Measurements from ENCODE around the gene ARL16. TPM values are rescaled to one million over a fixed set of nuclear protein-coding genes. Genes with fewer than 3 reads are reported as not detected.

ARL16 gene
- total and polyA plus RNA-seq, 2 of the 8 experiments (the other 6 are each of a cell fraction or from before 2014, with no cell fraction given), result 37.0 to 60.8 TPM

- FAIRE-seq, result no peak
- POLR2A ChIA-PET (ENCODE audit: partially characterized antibody), result interaction anchor here (1.1 to 25.9 kb wide), 5 partner anchors 7 to 215 kb away, joined by 3 to 436 read pairs (median 348); partner anchors contain the start of genes ARL16, HGS, MRPL12 and SLC25A10
Measured at GRCh38 chr17:81715872-81716673, 32.5 kb upstream of the ARL16 start.

More at GRCh38 chr17:81715872-81716673, 32.5 kb upstream of the ARL16 start:
- no peak overlapping the region for H3K4ac ChIP-seq (replicated peaks; ENCODE audit: insufficient read length, low read depth, low read length)
- H3K56ac ChIP-seq (replicated peaks; ENCODE audit: insufficient read length, low read depth, low read length), result no peak overlapping the region
- no peak overlapping the region for H3K4me3 ChIP-seq (ENCODE audit: extremely low read depth in 1 of 4, insufficient read depth in 2 of 4, low read depth in 3 of 4, low read length in 4 of 4)
- H4K91ac ChIP-seq (replicated peaks; ENCODE audit: insufficient read length, low read length), result no peak overlapping the region
- no peak overlapping the region for H2AFZ ChIP-seq (ENCODE audit: low read length)
- no peak overlapping the region for H2AK5ac ChIP-seq (ENCODE audit: low read depth, low read length)
- 93% methylated on average over 37 of the region's 43 CpGs; no CpG with 5 or more reads in 1 of the 2 experiments for WGBS, 2 experiments (ENCODE audit: extremely low coverage in 1 of 2, insufficient coverage in 1 of 2, insufficient read length in 1 of 2, insufficient replicate concordance in 2 of 2, low coverage in 1 of 2, low lambda C conversion rate in 2 of 2, missing lambda C conversion rate in 1 of 2)
- no peak overlapping the region for H4K8ac ChIP-seq (ENCODE audit: extremely low read depth, insufficient read depth, low read length)
- no peak overlapping the region for H2BK20ac ChIP-seq (ENCODE audit: low read length)
- no peak overlapping the region for H3K23ac ChIP-seq (ENCODE audit: insufficient read length)
- peaks cover 8% of the 10 kb centered on the region; the same call in 1 of the 2 replicates for H3K79me1 ChIP-seq (ENCODE audit: low read depth, low read length)
- H3K79me2 ChIP-seq (ENCODE audit: control insufficient read depth in 1 of 2, insufficient read depth in 2 of 2, low read length in 2 of 2), result peaks cover 0 to 7% of the 10 kb centered on the region in 2 experiments; a peak in 1 of 4 replicates
- peaks cover 3 to 10% of the 10 kb centered on the region in 2 experiments for H4K20me1 ChIP-seq (replicated peaks in 1 of 2; ENCODE audit: control insufficient read depth in 1 of 2, insufficient read depth in 2 of 2, low read length in 2 of 2)
- no peak overlapping the region for H2BK5ac ChIP-seq (ENCODE audit: low read depth, low read length)
- H3K23me2 ChIP-seq (ENCODE audit: low read depth, low read length), result peaks cover 12% of the 10 kb centered on the region; the same call in 1 of the 2 replicates
- H2BK15ac ChIP-seq (ENCODE audit: low read length), result no peak overlapping the region
- TF ChIP-seq CTCF (IDR thresholded peaks at IDR 0.05; ENCODE audit: control extremely low read depth in 1 of 3, insufficient read depth in 1 of 3, low read depth in 1 of 3, low read length in 3 of 3) (peak in 2 of 3 experiments; percentile 30 to 31; a peak in 2 of 4 replicates), YY1 (IDR thresholded peaks at IDR 0.05; ENCODE audit: low read depth, low read length) (no peak), RAD21 (IDR thresholded peaks at IDR 0.05 in 1 of 2, conservative IDR thresholded peaks at IDR 0.05 in 1 of 2; ENCODE audit: low read depth in 2 of 2, low read length in 2 of 2) (peak; percentile 9 to 32; a peak in 2 of 4 replicates)
- no peak for DNase-seq (ENCODE audit: low read depth in 1 of 2, low spot score in 2 of 2)
- no peak overlapping the region for H3K18ac ChIP-seq (ENCODE audit: extremely low read depth, low read length)
- H3K36me3 ChIP-seq (ENCODE audit: control insufficient read depth in 2 of 4, insufficient read depth in 4 of 4, low read length in 3 of 4), result peaks cover 0 to 9% (median 0%) of the 10 kb centered on the region in 4 experiments; a peak in 3 of 8 replicates
- CTCF ChIA-PET (ENCODE audit: partially characterized antibody), result interaction anchor here (1.2 to 2.5 kb wide), 5 partner anchors 10 to 153 kb away, joined by 3 to 13 read pairs (median 5); no protein-coding TSS in a partner anchor
- no peak overlapping the region for H2BK12ac ChIP-seq (ENCODE audit: low read depth, low read length)
- H3K9me3 ChIP-seq (ENCODE audit: insufficient read depth in 2 of 2, low read depth in 1 of 2, low read length in 1 of 2), result no peaks in the 10 kb centered on the region
- no peaks in the 10 kb centered on the region; a peak in 2 of 7 replicates for H3K27me3 ChIP-seq (replicated peaks in 1 of 4; ENCODE audit: control insufficient read depth in 3 of 4, extremely low read depth in 1 of 4, insufficient read depth in 3 of 4, low read length in 3 of 4)
- H3K4me2 ChIP-seq (ENCODE audit: insufficient read depth in 1 of 2, low read depth in 2 of 2, low read length in 2 of 2), result no peak overlapping the region
- no peak overlapping the region for H3K14ac ChIP-seq (ENCODE audit: insufficient read length)
- peaks cover 0 to 18% (median 11%) of the 10 kb centered on the region in 4 experiments; a peak in 5 of 7 replicates for H3K4me1 ChIP-seq (replicated peaks in 1 of 4; ENCODE audit: control insufficient read depth in 3 of 4, insufficient read depth in 4 of 4, low read length in 3 of 4)
- H2BK120ac ChIP-seq (replicated peaks; ENCODE audit: low read depth, low read length), result no peak overlapping the region
- no peak overlapping the region for H3K27ac ChIP-seq (ENCODE audit: low read depth, low read length)
- no peak overlapping the region for H4K5ac ChIP-seq (ENCODE audit: insufficient read length, low read depth, low read length)
- no peak overlapping the region for H3K9ac ChIP-seq (replicated peaks in 1 of 4; ENCODE audit: extremely low read depth in 1 of 4, low read depth in 3 of 4, low read length in 3 of 4)
